Stimulated activated CD8-positive, alpha-beta memory T cell treated with anti-CD3 and anti-CD28 coated beads, Interleukin-7, amount 100 ng/mL, for 1 hour (primary cell): ENCODE data around the gene FURIN.
"Not testable (repeated sequence)": the region's sequence is repeated elsewhere in the genome, so short reads cannot be mapped to it uniquely, and the experiment has no call there.

ENCODE experiments used
- DNase-seq, 2 donors: peaks; one replicate each; pipeline ENCODE4 v3.0.0-alpha.2; 2020; ENCODE audit warnings: low read depth in 2 of 2

Gene FURIN

GRCh38 chr15:90915216-90915807 is 46.9 kb downstream of the FURIN start:
- no peak for DNase-seq

GRCh38 chr15:90915808-90916440 is 47.5 kb downstream of the FURIN start:
- DNase-seq, result no peak

GRCh38 chr15:90916461-90916860 is 48.1 kb downstream of the FURIN start:
- no peak for DNase-seq

GRCh38 chr15:90917569-90917968 is 49.2 kb downstream of the FURIN start:
- DNase-seq, result no peak

- DNase-seq, result no peak
Measured at GRCh38 chr15:90918034-90918788, 49.8 kb downstream of the FURIN start.

- no peak for DNase-seq
Measured at GRCh38 chr15:90918835-90919234, 50.4 kb downstream of the FURIN start.

- DNase-seq, result no peak
Measured at GRCh38 chr15:90921887-90922286, 53.5 kb downstream of the FURIN start.

- DNase-seq, result not testable (repeated sequence)
Measured at GRCh38 chr15:90922712-90923322, 54.4 kb downstream of the FURIN start.

GRCh38 chr15:90924375-90924774 is 56.0 kb downstream of the FURIN start:
- DNase-seq, result no peak

GRCh38 chr15:90926766-90927165 is 58.4 kb downstream of the FURIN start:
- DNase-seq, result not testable (repeated sequence)

- not testable (repeated sequence) for DNase-seq
Measured at GRCh38 chr15:90928106-90928505, 59.7 kb downstream of the FURIN start.

GRCh38 chr15:90929246-90930019 is 61.0 kb downstream of the FURIN start:
- DNase-seq, result no peak

GRCh38 chr15:90930861-90931574 is 62.6 kb downstream of the FURIN start:
- DNase-seq, result no peak

- DNase-seq, result no peak
Measured at GRCh38 chr15:90931575-90931827, 63.1 kb downstream of the FURIN start.

GRCh38 chr15:90931828-90932659 is 63.7 kb downstream of the FURIN start, which contains the start of gene HDDC3:
Gene HDDC3 (minus strand): TSS chr15:90932549. CDS start chr15:90932540, 9 bp downstream.
- peak; percentile 79 to 89 for DNase-seq

GRCh38 chr15:90932660-90932991 is 64.2 kb downstream of the FURIN start:
- no peak for DNase-seq
